Vagina (tissue), 2 donors: ENCODE measurements around the gene PANK1.

Experiments used
- POLR2A ChIP-seq, 2 donors: fragments of 450-650 bp; IDR thresholded peaks; one replicate each; pipeline ENCODE4 v1.6.1; 2017; ENCODE audit warnings: antibody characterized with exemption in 2 of 2, mild to moderate bottlenecking in 2 of 2, moderate library complexity in 2 of 2
- POLR2AphosphoS5 ChIP-seq, 2 donors: sonication (generic); formaldehyde crosslinking; IDR thresholded peaks; one replicate each; pipeline ENCODE4 v1.9.0; 2017; ENCODE audit warnings: antibody characterized with exemption in 2 of 2, mild to moderate bottlenecking in 2 of 2, low read depth in 1 of 2; ENCODE audit not compliant: insufficient read depth in 1 of 2
- TF ChIP-seq, protein P1 (sequence below), 3 experiments: fragments of 450-650 bp in 2 of 3; fragments of 200-600 bp in 1 of 3; sonication (generic) in 1 of 3; IDR thresholded peaks; one replicate each; pipeline ENCODE4 v1.5.1; 2017 to 2019; ENCODE audit warnings: antibody characterized with exemption in 3 of 3, mild to moderate bottlenecking in 2 of 3, moderate library complexity in 2 of 3

GRCh38 chr10:89662596-89662995, 17.6 kb upstream of the PANK1 start:
- TF ChIP-seq, protein P1, sequence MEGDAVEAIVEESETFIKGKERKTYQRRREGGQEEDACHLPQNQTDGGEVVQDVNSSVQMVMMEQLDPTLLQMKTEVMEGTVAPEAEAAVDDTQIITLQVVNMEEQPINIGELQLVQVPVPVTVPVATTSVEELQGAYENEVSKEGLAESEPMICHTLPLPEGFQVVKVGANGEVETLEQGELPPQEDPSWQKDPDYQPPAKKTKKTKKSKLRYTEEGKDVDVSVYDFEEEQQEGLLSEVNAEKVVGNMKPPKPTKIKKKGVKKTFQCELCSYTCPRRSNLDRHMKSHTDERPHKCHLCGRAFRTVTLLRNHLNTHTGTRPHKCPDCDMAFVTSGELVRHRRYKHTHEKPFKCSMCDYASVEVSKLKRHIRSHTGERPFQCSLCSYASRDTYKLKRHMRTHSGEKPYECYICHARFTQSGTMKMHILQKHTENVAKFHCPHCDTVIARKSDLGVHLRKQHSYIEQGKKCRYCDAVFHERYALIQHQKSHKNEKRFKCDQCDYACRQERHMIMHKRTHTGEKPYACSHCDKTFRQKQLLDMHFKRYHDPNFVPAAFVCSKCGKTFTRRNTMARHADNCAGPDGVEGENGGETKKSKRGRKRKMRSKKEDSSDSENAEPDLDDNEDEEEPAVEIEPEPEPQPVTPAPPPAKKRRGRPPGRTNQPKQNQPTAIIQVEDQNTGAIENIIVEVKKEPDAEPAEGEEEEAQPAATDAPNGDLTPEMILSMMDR (IDR thresholded peaks at IDR 0.05) = no peak
- TF ChIP-seq POLR2A (IDR thresholded peaks at IDR 0.05) (no peak), POLR2AphosphoS5 (IDR thresholded peaks at IDR 0.05; ENCODE audit: insufficient read depth in 1 of 2, low read depth in 1 of 2) (no peak)
